K562 (cell line): ENCODE data around the gene PRDX2. TPM values are rescaled to one million over a fixed set of nuclear protein-coding genes. Genes with fewer than 3 reads are reported as not detected.

Experiments
- BRD4 ChIP-seq: fragments of 200-600 bp; sonication (generic); IDR thresholded peaks from 2 replicates; pipeline ENCODE4 v1.6.1; 2017; ENCODE audit warnings: inconsistent platforms
- CXXC5 ChIP-seq: fragments of 250-450 bp; sonication (Bioruptor Pico); IDR thresholded peaks from 2 replicates; pipeline ENCODE4 v1.8.0; 2022; ENCODE audit warnings: inconsistent platforms, mild to moderate bottlenecking, moderate library complexity
- HOXB6 ChIP-seq: fragments of 250-450 bp; sonication (Bioruptor Pico); IDR thresholded peaks from 2 replicates; pipeline ENCODE4 v1.5.1; 2022; ENCODE audit warnings: mild to moderate bottlenecking, borderline replicate concordance
- MECOM ChIP-seq: fragments of 250-450 bp; sonication (Bioruptor Pico); IDR thresholded peaks from 2 replicates; pipeline ENCODE4 v1.8.0; 2022; ENCODE audit warnings: inconsistent platforms
- NUFIP1 ChIP-seq: fragments of 450-650 bp; IDR thresholded peaks from 2 replicates; pipeline ENCODE4 v1.6.1; 2018; ENCODE audit not compliant: partially characterized antibody
- POLR3A ChIP-seq: IDR thresholded peaks from 2 replicates; pipeline ENCODE4 v1.6.1; 2011; ENCODE audit warnings: borderline replicate concordance, mild to moderate bottlenecking, moderate library complexity; ENCODE audit not compliant: insufficient read length, insufficient read depth; ENCODE audit errors: extremely low read depth
- PTRF ChIP-seq: fragments of 450-650 bp; IDR thresholded peaks from 2 replicates; pipeline ENCODE4 v1.6.1; 2016; ENCODE audit warnings: mild to moderate bottlenecking, missing genetic modification characterization, missing compliant biosample characterization
- RBM17 ChIP-seq: fragments of 200-400 bp; formaldehyde crosslinking; IDR thresholded peaks from 2 replicates; pipeline ENCODE4 v1.6.1; 2017; ENCODE audit warnings: low read depth, mild to moderate bottlenecking, low read length, borderline replicate concordance
- RBM34 ChIP-seq: fragments of 200-400 bp; formaldehyde crosslinking; IDR thresholded peaks from 2 replicates; pipeline ENCODE4 v1.6.1; 2018; ENCODE audit warnings: low read length, borderline replicate concordance; ENCODE audit not compliant: insufficient read depth
- SMAD1 ChIP-seq: fragments of 150-350 bp; IDR thresholded peaks from 2 replicates; pipeline ENCODE4 v1.6.1; 2014; ENCODE audit warnings: low read length, low read depth; ENCODE audit not compliant: partially characterized antibody
- SP1 ChIP-seq: sonication (generic); formaldehyde crosslinking; IDR thresholded peaks from 2 replicates; pipeline ENCODE4 v1.8.1; 2022; ENCODE audit warnings: mild to moderate bottlenecking, missing genetic modification reagents
- TEAD2 ChIP-seq: fragments of 450-650 bp; IDR thresholded peaks from 2 replicates; pipeline ENCODE4 v1.6.1; 2016; ENCODE audit warnings: missing genetic modification characterization, control low read depth, missing compliant biosample characterization
- THRAP3 ChIP-seq: fragments of 450-650 bp; IDR thresholded peaks from 2 replicates; pipeline ENCODE4 v1.6.1; 2016; ENCODE audit warnings: mild to moderate bottlenecking, inconsistent platforms, borderline replicate concordance
- ZBTB17 ChIP-seq: fragments of 450-650 bp; formaldehyde crosslinking; IDR thresholded peaks from 2 replicates; pipeline ENCODE4 v1.4.0; 2020; ENCODE audit warnings: mild to moderate bottlenecking
- ZBTB34 ChIP-seq: fragments of 250-450 bp; sonication (Bioruptor Pico); IDR thresholded peaks from 2 replicates; pipeline ENCODE4 v1.8.0; 2021; ENCODE audit warnings: mild to moderate bottlenecking, moderate library complexity
- ZBTB49 ChIP-seq: sonication (generic); formaldehyde crosslinking; IDR thresholded peaks from 2 replicates; pipeline ENCODE4 v1.8.0; 2022; ENCODE audit warnings: missing genetic modification reagents, mild to moderate bottlenecking, borderline replicate concordance
- ZNF311 ChIP-seq: fragments of 250-450 bp; sonication (Bioruptor Pico); IDR thresholded peaks from 2 replicates; pipeline ENCODE4 v1.4.0; 2020; ENCODE audit warnings: mild to moderate bottlenecking, moderate library complexity
- ZNF398 ChIP-seq: fragments of 250-450 bp; sonication (Bioruptor Pico); IDR thresholded peaks from 2 replicates; pipeline ENCODE4 v1.8.0; 2021; ENCODE audit warnings: moderate library complexity, mild to moderate bottlenecking, inconsistent platforms
- ZNF589 ChIP-seq: fragments of 200-800 bp; sonication (Bioruptor generic); IDR thresholded peaks from 2 replicates; pipeline ENCODE4 v1.6.1; 2016; ENCODE audit warnings: low read depth, missing genetic modification characterization, missing compliant biosample characterization
- ZNF655 ChIP-seq: fragments of 250-450 bp; sonication (Bioruptor Pico); IDR thresholded peaks from 2 replicates; pipeline ENCODE4 v1.5.0; 2021
- ZNF668 ChIP-seq: fragments of 250-450 bp; sonication (Bioruptor Pico); IDR thresholded peaks from 2 replicates; pipeline ENCODE4 v1.8.0; 2022; ENCODE audit warnings: mild to moderate bottlenecking, inconsistent platforms
- polyA plus RNA-seq, 8 experiments: library from polyadenylated mRNA; depleted of rRNA in 4 of 8; stranded (reverse) in 5 of 8; unstranded in 3 of 8; fragments of >200 nt; fragmentation: Nextera tagmentation in 2 of 8; fragmentation: Illumina TruSeq in 1 of 8; extraction: Ambion mirVana in 2 of 8; extraction: Trizol in 1 of 8; gene quantifications; 2 replicates each; pipeline versions ENCODE4 v1.2.1 to v1.2.3, GENCODE V29; 2011 to 2014; ENCODE audit warnings: inconsistent platforms in 1 of 8, missing spikeins in 1 of 8
- total RNA-seq, 7 experiments: library from RNA; depleted of rRNA in 6 of 7; stranded (reverse); fragments of >200 nt in 6 of 7; fragmentation: Illumina TruSeq in 2 of 7; extraction: Trizol in 2 of 7; gene quantifications; 2 replicates each; pipeline versions ENCODE4 v1.2.1 to v1.2.3, GENCODE V29; 2011 to 2021; ENCODE audit warnings: low replicate concordance in 1 of 7

The PRDX2 gene
- total and polyA plus RNA-seq, 9 of the 15 experiments (the other 6 are each of a cell fraction or from before 2014, with no cell fraction given), result 206 to 1,183 (median 415) TPM

GRCh38 chr19:12791345-12792050 lies 10.1 kb downstream of the PRDX2 start, which contains the start of gene JUNB (continued):
- no peak for TF ChIP-seq PTRF (tag)
- TF ChIP-seq POLR3A, result no peak
- TF ChIP-seq ZNF668 (CRISPR knock-in tag), result no peak
- TF ChIP-seq THRAP3, result peak; percentile 78
- TF ChIP-seq SP1 (CRISPR knock-in tag), result peak; percentile 93
- peak; percentile 95 for TF ChIP-seq SMAD1
- TF ChIP-seq ZNF311 (CRISPR knock-in tag), result no peak
- TF ChIP-seq MECOM (CRISPR knock-in tag), result no peak
- no peak for TF ChIP-seq RBM17
- no peak for TF ChIP-seq ZBTB34 (CRISPR knock-in tag)
- TF ChIP-seq BRD4, result 0 out of 2 replicates have a peak, but pooled peaks have one; percentile 32
- TF ChIP-seq HOXB6 (CRISPR knock-in tag), result no peak
- TF ChIP-seq ZBTB17 (CRISPR knock-in tag), result peak; percentile 84
- no peak for TF ChIP-seq ZNF589 (CRISPR knock-in tag)
- peak; percentile 80; the same call in 1 of the 2 replicates for TF ChIP-seq RBM34
- peak; percentile 87 for TF ChIP-seq CXXC5 (CRISPR knock-in tag)
- no peak for TF ChIP-seq ZNF655 (CRISPR knock-in tag)
- TF ChIP-seq ZNF398, result no peak
- TF ChIP-seq ZBTB49, result no peak
- TF ChIP-seq NUFIP1, result no peak
- no peak for TF ChIP-seq TEAD2 (tag)
